Lower leg skin (tissue), 4 donors: ENCODE data around the gene HOXC4. TPM values are rescaled to one million over a fixed set of nuclear protein-coding genes. Genes with fewer than 3 reads are reported as not detected.
A peak's percentile ranks its signal among the peaks of the same experiment; 100 is the strongest.

Experiments used
- DNase-seq, 2 donors: peaks; one replicate each; pipeline ENCODE4 v3.0.0-alpha.2; 2019; ENCODE audit warnings: low spot score in 2 of 2
- H3K4me3 ChIP-seq: fragments of 200-600 bp; sonication (generic); 2 replicates; pipeline ENCODE4 v1.5.1; 2017; ENCODE audit warnings: mild to moderate bottlenecking, low read depth; ENCODE audit not compliant: poor library complexity, severe bottlenecking
- POLR2A ChIP-seq, 2 donors: fragments of 450-650 bp; IDR thresholded peaks; one replicate each; pipeline ENCODE4 v1.6.1; 2016 to 2017; ENCODE audit warnings: antibody characterized with exemption in 2 of 2, mild to moderate bottlenecking in 1 of 2, moderate library complexity in 1 of 2
- WGBS, 2 donors: methylation state at CpG; one replicate each; pipeline ENCODE4 v1.1.5; 2018; 5-methylcytosine and 5-hydroxymethylcytosine counted together
- intact Hi-C: fragments of 100-400 bp; cut with DNase I; formaldehyde crosslinking; loops from one replicate; pipeline ENCODE4 v1.15.0; 2023; ENCODE audit warnings: low total_unique reads
- total RNA-seq, 4 donors: library from RNA; depleted of rRNA; stranded (reverse); fragments of >200 nt; gene quantifications; one replicate each; pipeline ENCODE4 v1.1.0, GENCODE V29; 2016
- TF ChIP-seq, protein P1 (sequence below), 3 donors: fragments of 450-650 bp; IDR thresholded peaks; one replicate each; pipeline ENCODE4 v1.5.1; 2016; ENCODE audit warnings: antibody characterized with exemption in 3 of 3, mild to moderate bottlenecking in 3 of 3, moderate library complexity in 2 of 3

The HOXC4 gene
- 1 to 10 TPM; 1.7 to 6.1 (median 3.2) TPM for total RNA-seq

DNA sequence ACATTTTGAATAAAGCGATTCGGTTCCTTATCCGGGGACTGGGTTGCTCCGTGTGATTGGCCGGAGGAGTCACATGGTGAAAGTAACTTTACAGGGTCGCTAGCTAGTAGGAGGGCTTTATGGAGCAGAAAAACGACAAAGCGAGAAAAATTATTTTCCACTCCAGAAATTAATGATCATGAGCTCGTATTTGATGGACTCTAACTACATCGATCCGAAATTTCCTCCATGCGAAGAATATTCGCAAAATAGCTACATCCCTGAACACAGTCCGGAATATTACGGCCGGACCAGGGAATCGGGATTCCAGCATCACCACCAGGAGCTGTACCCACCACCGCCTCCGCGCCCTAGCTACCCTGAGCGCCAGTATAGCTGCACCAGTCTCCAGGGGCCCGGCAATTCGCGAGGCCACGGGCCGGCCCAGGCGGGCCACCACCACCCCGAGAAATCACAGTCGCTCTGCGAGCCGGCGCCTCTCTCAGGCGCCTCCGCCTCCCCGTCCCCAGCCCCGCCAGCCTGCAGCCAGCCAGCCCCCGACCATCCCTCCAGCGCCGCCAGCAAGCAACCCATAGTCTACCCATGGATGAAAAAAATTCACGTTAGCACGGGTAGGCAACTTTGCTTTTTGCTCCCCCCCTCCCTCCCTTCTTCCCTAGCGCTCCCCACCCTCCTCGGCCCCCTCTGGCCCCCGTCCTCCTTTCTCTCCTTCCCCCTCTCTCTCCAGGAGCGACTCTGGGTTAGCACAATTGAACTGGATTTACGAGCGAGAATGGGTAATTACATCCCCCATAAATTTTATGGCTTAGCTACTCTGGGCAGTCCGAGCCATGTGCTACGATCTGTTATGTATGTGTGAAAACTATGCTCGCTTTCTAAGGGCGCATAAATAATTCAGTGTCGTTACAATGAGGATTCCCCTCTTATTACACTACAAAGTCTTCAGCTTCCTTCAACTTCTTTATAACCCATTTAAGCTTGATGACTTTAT lies at the start of gene HOXC4:
TSS of gene HOXC4 (plus strand) at position 85 of the 991 bp plus-strand sequence. CDS start at position 173, 88 bp downstream.
- WGBS, 2 donors, result 74 to 75% methylated on average over 52 of the region's 52 CpGs
- intact Hi-C loops, result no loop called here
- H3K4me3 ChIP-seq, result no peak within 1 kb of the TSS
- no peak for DNase-seq
- no peak for TF ChIP-seq POLR2A (IDR thresholded peaks at IDR 0.05)
- TF ChIP-seq, protein P1, sequence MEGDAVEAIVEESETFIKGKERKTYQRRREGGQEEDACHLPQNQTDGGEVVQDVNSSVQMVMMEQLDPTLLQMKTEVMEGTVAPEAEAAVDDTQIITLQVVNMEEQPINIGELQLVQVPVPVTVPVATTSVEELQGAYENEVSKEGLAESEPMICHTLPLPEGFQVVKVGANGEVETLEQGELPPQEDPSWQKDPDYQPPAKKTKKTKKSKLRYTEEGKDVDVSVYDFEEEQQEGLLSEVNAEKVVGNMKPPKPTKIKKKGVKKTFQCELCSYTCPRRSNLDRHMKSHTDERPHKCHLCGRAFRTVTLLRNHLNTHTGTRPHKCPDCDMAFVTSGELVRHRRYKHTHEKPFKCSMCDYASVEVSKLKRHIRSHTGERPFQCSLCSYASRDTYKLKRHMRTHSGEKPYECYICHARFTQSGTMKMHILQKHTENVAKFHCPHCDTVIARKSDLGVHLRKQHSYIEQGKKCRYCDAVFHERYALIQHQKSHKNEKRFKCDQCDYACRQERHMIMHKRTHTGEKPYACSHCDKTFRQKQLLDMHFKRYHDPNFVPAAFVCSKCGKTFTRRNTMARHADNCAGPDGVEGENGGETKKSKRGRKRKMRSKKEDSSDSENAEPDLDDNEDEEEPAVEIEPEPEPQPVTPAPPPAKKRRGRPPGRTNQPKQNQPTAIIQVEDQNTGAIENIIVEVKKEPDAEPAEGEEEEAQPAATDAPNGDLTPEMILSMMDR (IDR thresholded peaks at IDR 0.05), result no peak

DNA sequence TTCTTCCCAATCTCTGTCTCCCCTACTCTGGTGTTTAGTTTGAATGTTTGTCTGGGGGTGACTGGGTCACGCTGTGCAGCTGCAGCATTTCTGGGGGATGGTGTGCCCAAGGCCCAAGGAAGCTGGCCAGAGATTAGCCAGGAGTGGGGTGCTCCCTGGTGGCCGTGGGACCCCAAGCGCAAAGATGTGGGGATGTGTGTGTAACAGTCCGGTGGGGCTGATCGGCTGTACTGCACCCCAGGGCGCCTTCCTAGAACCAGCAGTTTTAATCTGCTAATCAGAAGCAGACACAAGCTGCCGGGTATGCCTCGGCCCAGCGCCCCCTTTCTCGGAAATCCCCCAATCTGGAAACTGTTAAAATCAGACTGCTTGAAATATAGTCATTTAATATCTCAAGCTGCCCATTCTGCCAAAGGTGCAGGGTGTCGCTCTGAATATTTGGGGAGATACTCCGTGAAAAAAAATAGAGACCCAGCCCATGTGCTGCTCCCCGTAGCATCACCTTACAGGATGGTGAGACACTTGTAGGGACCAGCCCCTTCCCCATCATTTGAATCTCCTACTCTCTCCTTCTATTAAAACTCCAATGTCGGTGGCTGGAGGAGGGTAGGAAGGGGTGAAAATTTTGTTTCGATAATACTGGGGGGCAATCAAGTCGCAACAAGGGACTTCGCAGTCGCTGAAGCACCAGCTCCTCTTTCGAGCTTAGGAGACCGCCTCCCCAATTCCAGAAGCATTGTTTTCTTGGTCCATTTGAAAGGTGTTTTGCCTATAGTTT lies 49.4 kb upstream of the HOXC4 start:
- intact Hi-C loops, result no loop called here
- 44 to 59% methylated on average over 20 of the region's 20 CpGs for WGBS, 2 donors

GRCh38 chr12:54004841-54005530 lies 48.6 kb upstream of the HOXC4 start:
- intact Hi-C loops, result no loop called here
- 36 to 54% methylated on average over 31 of the region's 31 CpGs for WGBS, 2 donors
- TF ChIP-seq POLR2A (IDR thresholded peaks at IDR 0.05), result no peak
- TF ChIP-seq, protein P1 (IDR thresholded peaks at IDR 0.05), result no peak
- DNase-seq, result no peak
- H3K4me3 ChIP-seq, result no peak overlapping the region

More for the DNA sequence above, 49.4 kb upstream of the HOXC4 start:
- TF ChIP-seq, protein P1 (IDR thresholded peaks at IDR 0.05), result no peak
- TF ChIP-seq POLR2A (IDR thresholded peaks at IDR 0.05), result no peak
- DNase-seq, result no peak
- no peak overlapping the region for H3K4me3 ChIP-seq

- no peak for DNase-seq
- TF ChIP-seq POLR2A (IDR thresholded peaks at IDR 0.05), result no peak
- TF ChIP-seq, protein P1 (IDR thresholded peaks at IDR 0.05), result no peak
- intact Hi-C loops, result no loop called here
- WGBS, 2 donors, result 32 to 37% methylated on average over 26 of the region's 26 CpGs
- H3K4me3 ChIP-seq, result no peak overlapping the region
Measured at GRCh38 chr12:54005531-54005852, 48.1 kb upstream of the HOXC4 start.

DNA sequence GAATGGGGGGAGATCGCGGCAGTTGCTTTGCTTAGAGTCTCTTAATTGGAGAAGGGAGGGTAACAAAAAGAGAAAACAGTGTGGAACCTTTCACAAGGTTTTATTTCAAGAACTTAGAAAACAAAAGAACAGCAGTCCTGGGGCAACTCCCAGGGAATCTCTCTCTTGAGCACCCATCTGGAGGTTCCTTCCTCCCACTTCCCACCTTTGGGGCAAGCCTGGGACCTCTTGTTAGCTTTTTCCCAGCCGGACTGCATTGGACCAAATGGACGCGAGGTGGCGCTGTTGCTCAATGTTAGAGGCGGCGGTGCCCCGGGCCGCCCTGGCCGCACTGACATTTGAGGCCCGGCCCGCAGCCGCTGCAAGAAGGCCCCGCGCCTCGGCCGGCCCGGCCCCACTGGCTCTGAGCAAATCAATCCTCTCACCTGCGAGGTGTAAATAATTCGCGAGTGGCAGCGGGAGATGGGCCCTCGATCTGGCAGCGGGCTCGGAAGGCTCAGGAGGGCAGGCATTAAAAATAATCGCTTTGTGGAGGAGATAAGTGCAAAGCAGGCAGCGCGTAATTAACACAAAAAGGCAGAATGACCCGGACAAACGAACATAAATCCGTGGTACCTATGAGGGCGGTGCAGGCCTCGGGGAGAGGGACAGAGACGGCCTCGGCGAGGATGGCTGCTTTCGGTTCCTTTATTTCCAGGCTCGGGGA lies 47.6 kb upstream of the HOXC4 start:
- intact Hi-C loops, result loop anchor here (2.0 kb wide), 1 partner anchor 197 kb away; no protein-coding TSS in a partner anchor
- DNase-seq, result peak; percentile 90 to 98
- H3K4me3 ChIP-seq, result no peak overlapping the region

More for the DNA sequence above, 47.6 kb upstream of the HOXC4 start:
- WGBS, 2 donors, result 7 to 12% methylated on average over 39 of the region's 39 CpGs
- no peak for TF ChIP-seq POLR2A (IDR thresholded peaks at IDR 0.05)
- TF ChIP-seq, protein P1 (IDR thresholded peaks at IDR 0.05), result peak in 1 of 3 donors; percentile 72
